ENCODE data around the gene ARPC4. TPM values are rescaled to one million over a fixed set of nuclear protein-coding genes. Genes with fewer than 3 reads are reported as not detected.
"Not testable (repeated sequence)": the region's sequence is repeated elsewhere in the genome, so short reads cannot be mapped to it uniquely, and the experiment has no call there.

ARPC4 gene
- polyA plus RNA-seq, 1 experiment: 200 TPM

DNA sequence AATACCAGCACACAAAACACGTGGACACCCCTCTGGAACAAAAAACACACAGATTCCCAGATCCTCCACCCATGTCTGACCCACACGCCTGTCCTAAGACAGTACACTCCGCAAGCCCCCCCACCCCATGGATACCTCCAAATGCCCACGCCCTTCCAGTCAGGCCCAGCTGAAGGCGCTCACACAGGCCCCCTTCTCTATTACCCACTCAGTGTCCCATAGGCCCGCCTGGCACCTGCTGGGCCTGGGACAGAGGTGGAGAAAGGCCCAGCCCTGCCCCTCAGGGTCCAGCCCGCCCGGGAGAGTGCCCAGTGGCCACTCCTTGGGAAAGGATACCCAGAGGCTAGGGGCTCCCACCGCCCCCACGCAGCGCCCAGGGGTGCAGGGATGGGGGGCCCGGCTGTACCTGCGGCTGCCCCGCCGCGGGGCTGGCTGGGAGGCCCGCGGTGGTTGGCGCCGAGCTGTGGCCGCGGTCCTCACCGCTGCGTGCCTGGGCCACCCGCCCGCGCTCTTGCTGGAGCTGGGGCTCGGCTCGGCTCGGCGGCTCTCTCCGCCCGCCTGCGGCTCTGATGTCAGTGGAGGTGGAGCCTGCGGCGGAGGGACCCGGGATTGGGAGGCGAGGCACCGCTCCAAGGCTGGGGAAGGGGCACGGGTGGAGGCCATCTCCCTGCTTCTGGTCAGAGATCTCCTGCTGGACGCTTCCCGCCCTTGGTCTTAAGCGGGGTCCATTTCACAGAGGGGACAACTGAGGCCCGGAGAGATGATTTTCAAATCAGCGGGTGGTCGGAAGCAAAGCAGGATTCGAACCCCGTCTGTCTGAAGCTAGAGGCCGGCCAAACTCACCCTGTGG, 23.2 kb upstream of the ARPC4 start, which contains the start of gene CAMK1:
TSS of gene CAMK1 (minus strand) at position 522 of the 850 bp plus-strand sequence. CDS start 2,198 bp downstream, outside the sequence.
- Histone ChIP-seq H3K27ac (ENCODE audit: low read depth, low read length) (no peak within 1 kb of the TSS), H3K27me3 (ENCODE audit: control insufficient read depth, insufficient read depth, low read length) (no peaks in the 10 kb centered on the region), H3K9me3 (ENCODE audit: control insufficient read depth, insufficient read depth, low read length) (no peaks in the 10 kb centered on the region), H3K4me3 (ENCODE audit: low read depth, low read length) (peak within 1 kb of the TSS; percentile 67)
- TF ChIP-seq, protein P1, sequence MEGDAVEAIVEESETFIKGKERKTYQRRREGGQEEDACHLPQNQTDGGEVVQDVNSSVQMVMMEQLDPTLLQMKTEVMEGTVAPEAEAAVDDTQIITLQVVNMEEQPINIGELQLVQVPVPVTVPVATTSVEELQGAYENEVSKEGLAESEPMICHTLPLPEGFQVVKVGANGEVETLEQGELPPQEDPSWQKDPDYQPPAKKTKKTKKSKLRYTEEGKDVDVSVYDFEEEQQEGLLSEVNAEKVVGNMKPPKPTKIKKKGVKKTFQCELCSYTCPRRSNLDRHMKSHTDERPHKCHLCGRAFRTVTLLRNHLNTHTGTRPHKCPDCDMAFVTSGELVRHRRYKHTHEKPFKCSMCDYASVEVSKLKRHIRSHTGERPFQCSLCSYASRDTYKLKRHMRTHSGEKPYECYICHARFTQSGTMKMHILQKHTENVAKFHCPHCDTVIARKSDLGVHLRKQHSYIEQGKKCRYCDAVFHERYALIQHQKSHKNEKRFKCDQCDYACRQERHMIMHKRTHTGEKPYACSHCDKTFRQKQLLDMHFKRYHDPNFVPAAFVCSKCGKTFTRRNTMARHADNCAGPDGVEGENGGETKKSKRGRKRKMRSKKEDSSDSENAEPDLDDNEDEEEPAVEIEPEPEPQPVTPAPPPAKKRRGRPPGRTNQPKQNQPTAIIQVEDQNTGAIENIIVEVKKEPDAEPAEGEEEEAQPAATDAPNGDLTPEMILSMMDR (IDR thresholded peaks at IDR 0.05; ENCODE audit: low read depth, low read length): no peak
- POLR2A ChIA-PET: interaction anchor here (0.8 to 1.5 kb wide), 3 partner anchors 14 to 23 kb away, joined by 4 to 7 read pairs (median 5); partner anchors contain the start of genes ARPC4, OGG1 and TADA3
- CTCF ChIA-PET: no interaction called here
- DNase-seq (ENCODE audit: low read depth, low spot score): no peak

DNA sequence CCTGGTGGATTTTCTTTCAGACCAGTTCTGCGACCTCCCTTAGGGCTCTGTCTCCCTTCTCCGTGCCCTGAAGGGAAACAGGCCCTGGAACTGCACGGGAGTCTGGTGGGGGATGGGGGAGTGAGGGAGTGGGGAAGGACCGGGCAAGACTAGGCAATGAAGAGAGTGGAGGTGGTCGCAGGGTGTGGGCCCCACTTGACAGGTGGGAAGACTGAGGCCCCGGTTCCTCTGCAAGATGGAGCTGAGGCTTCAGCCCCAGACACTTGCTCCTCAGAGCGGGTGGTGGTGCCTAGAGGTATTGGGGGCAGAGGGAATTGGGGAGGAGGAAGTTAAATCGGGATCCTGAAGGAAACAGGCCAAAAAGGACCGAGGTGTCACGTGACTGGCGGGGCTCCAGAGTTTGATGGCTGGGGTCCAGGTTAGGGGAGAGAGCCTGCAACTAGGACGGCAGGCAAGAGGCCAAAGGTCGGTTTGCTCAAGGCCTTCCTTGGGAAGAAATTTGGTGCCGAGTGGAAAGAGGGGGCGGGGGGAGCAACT, 22.5 kb upstream of the ARPC4 start:
- CTCF ChIA-PET: no interaction called here
- H3K27ac ChIP-seq (ENCODE audit: low read depth, low read length): no peak overlapping the region
- POLR2A ChIA-PET: interaction anchor here (0.8 kb wide), 1 partner anchor 20 kb away, joined by 4 read pairs; the partner anchor contains the start of gene OGG1
- no peaks in the 10 kb centered on the region for H3K9me3 ChIP-seq (ENCODE audit: control insufficient read depth, insufficient read depth, low read length)
- DNase-seq (ENCODE audit: low read depth, low spot score): no peak
- no peaks in the 10 kb centered on the region for H3K27me3 ChIP-seq (ENCODE audit: control insufficient read depth, insufficient read depth, low read length)
- TF ChIP-seq, protein P1 (IDR thresholded peaks at IDR 0.05; ENCODE audit: low read depth, low read length): no peak
- peak overlapping the region; percentile 67 for H3K4me3 ChIP-seq (ENCODE audit: low read depth, low read length)

DNA sequence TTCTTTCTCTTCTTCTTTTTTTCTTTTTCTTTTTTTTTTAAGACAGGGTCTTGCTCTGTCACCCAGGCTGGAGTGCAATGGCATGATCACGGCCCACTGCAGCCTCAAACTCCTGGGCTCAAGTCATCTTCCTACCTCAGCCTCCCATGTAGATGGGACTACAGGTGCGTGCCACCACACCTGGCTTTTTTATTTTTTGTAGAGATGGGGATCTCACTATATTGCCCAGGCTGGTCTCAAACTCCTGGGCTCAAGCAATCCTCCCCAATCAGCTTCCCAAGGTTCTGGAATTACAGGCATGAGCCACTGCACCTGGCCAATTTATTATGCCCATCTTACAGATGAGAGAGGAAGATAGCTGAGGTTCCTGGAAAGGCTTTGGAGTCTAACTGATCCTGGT, 21.9 kb upstream of the ARPC4 start:
- H3K9me3 ChIP-seq (ENCODE audit: control insufficient read depth, insufficient read depth, low read length); H3K27me3 ChIP-seq (ENCODE audit: control insufficient read depth, insufficient read depth, low read length); H3K27ac ChIP-seq (ENCODE audit: low read depth, low read length); DNase-seq (ENCODE audit: low read depth, low spot score); POLR2A ChIA-PET; H3K4me3 ChIP-seq (ENCODE audit: low read depth, low read length): not testable (repeated sequence)
- CTCF ChIA-PET: interaction anchor here (0.7 kb wide), 1 partner anchor 210 kb away, joined by 5 read pairs; no protein-coding TSS in a partner anchor

DNA sequence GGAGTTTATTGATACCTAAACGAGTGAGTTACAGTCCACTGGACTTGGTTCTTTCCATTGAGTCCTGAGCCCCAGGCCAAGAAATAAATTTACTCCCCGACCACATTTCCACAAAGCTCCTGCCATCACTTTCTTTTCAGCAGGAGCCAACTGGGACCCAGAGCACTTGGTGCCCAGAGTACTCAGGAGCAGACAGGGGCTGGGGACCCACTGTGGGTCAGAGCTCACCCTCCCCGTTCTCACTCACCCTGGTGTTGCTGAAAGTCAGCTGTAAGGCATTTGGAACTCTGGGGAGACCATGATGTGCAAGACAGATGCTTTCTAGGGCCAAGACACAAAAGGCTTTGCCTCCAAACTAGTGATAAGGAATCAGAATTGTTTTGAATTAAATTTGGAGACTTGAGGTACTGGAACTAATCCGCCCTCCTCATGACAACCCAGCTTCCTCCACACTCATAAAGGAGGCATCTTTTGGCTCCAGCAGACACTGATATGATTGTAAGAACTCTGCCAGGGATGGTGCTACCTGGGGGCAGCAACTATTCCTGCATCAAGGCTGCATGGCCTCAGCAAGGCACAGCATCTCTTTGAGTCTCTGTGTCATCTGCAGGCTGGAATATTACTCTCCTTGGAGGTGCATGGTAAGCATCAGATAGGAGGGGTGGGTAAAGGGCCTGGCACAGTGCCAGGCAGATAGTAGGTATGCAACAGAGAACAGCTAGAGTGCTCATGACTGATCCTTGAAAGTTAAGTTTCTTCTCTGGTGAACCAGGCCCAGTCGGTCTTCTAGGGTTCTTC, 15.8 kb upstream of the ARPC4 start:
- Histone ChIP-seq H3K27ac (ENCODE audit: low read depth, low read length) (no peak overlapping the region), H3K9me3 (ENCODE audit: control insufficient read depth, insufficient read depth, low read length) (no peaks in the 10 kb centered on the region), H3K4me3 (ENCODE audit: low read depth, low read length) (no peak overlapping the region), H3K27me3 (ENCODE audit: control insufficient read depth, insufficient read depth, low read length) (no peaks in the 10 kb centered on the region)
- TF ChIP-seq, protein P1 (IDR thresholded peaks at IDR 0.05; ENCODE audit: low read depth, low read length): no peak
- CTCF ChIA-PET: no interaction called here
- DNase-seq (ENCODE audit: low read depth, low spot score): no peak
- POLR2A ChIA-PET: interaction anchor here (0.8 kb wide), 1 partner anchor 16 kb away, joined by 8 read pairs; the partner anchor contains the start of gene ARPC4

DNA sequence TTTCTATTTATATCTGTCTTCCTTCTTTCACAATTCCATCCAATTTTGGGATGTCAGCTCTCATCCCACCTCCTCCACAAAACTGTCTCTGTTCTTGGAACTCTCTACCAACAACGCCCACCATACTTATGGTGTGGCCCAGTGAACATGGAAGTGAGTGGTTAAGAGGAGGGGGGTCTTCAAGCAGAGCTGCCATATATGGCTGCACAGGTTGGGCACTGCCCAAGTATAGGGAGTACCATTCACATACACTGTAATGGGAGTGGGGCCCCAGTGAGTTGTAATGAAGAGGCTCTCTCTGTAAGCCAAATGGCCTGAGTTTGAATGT, 15.2 kb upstream of the ARPC4 start:
- CTCF ChIA-PET: no interaction called here
- no peaks in the 10 kb centered on the region for H3K9me3 ChIP-seq (ENCODE audit: control insufficient read depth, insufficient read depth, low read length)
- no peak for DNase-seq (ENCODE audit: low read depth, low spot score)
- TF ChIP-seq, protein P1 (IDR thresholded peaks at IDR 0.05; ENCODE audit: low read depth, low read length): no peak
- H3K4me3 ChIP-seq (ENCODE audit: low read depth, low read length): no peak overlapping the region
- no peaks in the 10 kb centered on the region for H3K27me3 ChIP-seq (ENCODE audit: control insufficient read depth, insufficient read depth, low read length)
- H3K27ac ChIP-seq (ENCODE audit: low read depth, low read length): peak overlapping the region; percentile 65
- POLR2A ChIA-PET: no interaction called here

All from AG04450 (cell line).